HEK293T (cell line): ENCODE measurements around the gene PLAAT3.
"Not testable (repeated sequence)": the region's sequence is repeated elsewhere in the genome, so short reads cannot be mapped to it uniquely, and the experiment has no call there.

Source experiments
- CTCF ChIA-PET: fragments of 350-600 bp; formaldehyde crosslinking; extraction: SDS; loops from one replicate; lab custom pipeline; 2021; ENCODE audit warnings: antibody characterized with exemption, inconsistent platforms; lab: Yijun Ruan, JAX
- POLR2A ChIA-PET: fragments of 350-600 bp; formaldehyde crosslinking; extraction: SDS; loops from one replicate; lab custom pipeline; 2020; ENCODE audit warnings: antibody characterized with exemption, inconsistent platforms; lab: Yijun Ruan, JAX
- DNase-seq: peaks from one replicate; pipeline ENCODE4 v3.0.0; 2012; ENCODE audit warnings: mixed read lengths; ENCODE audit errors: extremely low spot score
- ARNT ChIP-seq: fragments of 450-650 bp; IDR thresholded peaks from 2 replicates; pipeline ENCODE4 v1.6.1; 2017; ENCODE audit warnings: mild to moderate bottlenecking
- BHLHE40 ChIP-seq: fragments of 450-650 bp; IDR thresholded peaks from 2 replicates; pipeline ENCODE4 v1.6.1; 2016; ENCODE audit warnings: mild to moderate bottlenecking, moderate library complexity, borderline replicate concordance
- CTBP1 ChIP-seq: fragments of 450-650 bp; IDR thresholded peaks from 2 replicates; pipeline ENCODE4 v1.6.1; 2016; ENCODE audit warnings: borderline replicate concordance
- ELF4 ChIP-seq: fragments of 450-650 bp; IDR thresholded peaks from 2 replicates; pipeline ENCODE4 v1.6.1; 2017; ENCODE audit warnings: antibody characterized with exemption
- FOXA1 ChIP-seq: fragments of 450-650 bp; IDR thresholded peaks from 2 replicates; pipeline ENCODE4 v1.6.1; 2016; ENCODE audit warnings: mild to moderate bottlenecking
- FOXK2 ChIP-seq: fragments of 450-650 bp; IDR thresholded peaks from 2 replicates; pipeline ENCODE4 v1.6.1; 2016; ENCODE audit warnings: mild to moderate bottlenecking
- FOXM1 ChIP-seq: fragments of 450-650 bp; IDR thresholded peaks from 2 replicates; pipeline ENCODE4 v1.6.1; 2017; ENCODE audit warnings: mild to moderate bottlenecking, borderline replicate concordance
- HDGF ChIP-seq: fragments of 450-650 bp; IDR thresholded peaks from 2 replicates; pipeline ENCODE4 v1.6.1; 2017; ENCODE audit warnings: antibody characterized with exemption, borderline replicate concordance
- L3MBTL2 ChIP-seq: fragments of 450-650 bp; conservative IDR thresholded peaks from 2 replicates; pipeline ENCODE4 v1.6.1; 2016; ENCODE audit warnings: mild to moderate bottlenecking
- LEF1 ChIP-seq: fragments of 450-650 bp; IDR thresholded peaks from 2 replicates; pipeline ENCODE4 v1.6.1; 2017; ENCODE audit warnings: mild to moderate bottlenecking, borderline replicate concordance
- NFRKB ChIP-seq: fragments of 450-650 bp; IDR thresholded peaks from 2 replicates; pipeline ENCODE4 v1.6.1; 2016; ENCODE audit warnings: mild to moderate bottlenecking, moderate library complexity
- PKNOX1 ChIP-seq: fragments of 450-650 bp; IDR thresholded peaks from 2 replicates; pipeline ENCODE4 v1.6.1; 2016
- SP1 ChIP-seq: fragments of 450-650 bp; IDR thresholded peaks from 2 replicates; pipeline ENCODE4 v1.6.1; 2017
- SUZ12 ChIP-seq: fragments of 450-650 bp; IDR thresholded peaks from 2 replicates; pipeline ENCODE4 v1.6.1; 2016; ENCODE audit warnings: mild to moderate bottlenecking
- TARDBP ChIP-seq: fragments of 450-650 bp; IDR thresholded peaks from 2 replicates; pipeline ENCODE4 v1.6.1; 2016
- ZNF384 ChIP-seq: fragments of 450-650 bp; IDR thresholded peaks from 2 replicates; pipeline ENCODE4 v1.6.1; 2016

The PLAAT3 gene

GRCh38 chr11:63639199-63639832, 25.1 kb upstream of the PLAAT3 start:
- TF ChIP-seq ELF4 (no peak), ZNF384 (0 out of 2 replicates have a peak, but pooled peaks have one; percentile 19)
- ChIA-PET CTCF (interaction anchor here (0.7 to 1.3 kb wide), 5 partner anchors 33 to 176 kb away, joined by 3 to 6 read pairs (median 4); no protein-coding TSS in a partner anchor), POLR2A (no interaction called here)
- no peak for DNase-seq

- DNase-seq, POLR2A ChIA-PET: not testable (repeated sequence)
- CTCF ChIA-PET: interaction anchor here (0.6 to 1.3 kb wide), 4 partner anchors 78 to 250 kb away, joined by 3 to 6 read pairs (median 4); no protein-coding TSS in a partner anchor
These were observed 24.2 kb upstream of the PLAAT3 start for GRCh38 chr11:63638436-63638835.

GRCh38 chr11:63635762-63636465, 21.7 kb upstream of the PLAAT3 start:
- DNase-seq: peak; percentile 66
- ChIA-PET POLR2A (no interaction called here), CTCF (interaction anchor here (0.7 to 1.0 kb wide), 5 partner anchors 12 to 156 kb away, joined by 3 to 12 read pairs (median 3); no protein-coding TSS in a partner anchor)
- TF ChIP-seq TARDBP (no peak), PKNOX1 (no peak), SP1 (no peak), FOXK2 (no peak), FOXA1 (no peak), ELF4 (no peak), HDGF (no peak), CTBP1 (no peak), NFRKB (no peak), L3MBTL2 (no peak), BHLHE40 (no peak), ZNF384 (no peak), FOXM1 (no peak)

GRCh38 chr11:63629426-63629825, 15.2 kb upstream of the PLAAT3 start:
- ChIA-PET CTCF (interaction anchor here (0.6 kb wide), 1 partner anchor 11 kb away, joined by 8 read pairs; no protein-coding TSS in a partner anchor), POLR2A (no interaction called here)
- DNase-seq: no peak
- TF ChIP-seq SP1: no peak
- TF ChIP-seq ELF4: no peak
- TF ChIP-seq NFRKB: no peak
- no peak for TF ChIP-seq PKNOX1
- no peak for TF ChIP-seq HDGF
- no peak for TF ChIP-seq ARNT
- no peak for TF ChIP-seq FOXK2
- TF ChIP-seq BHLHE40: no peak
- no peak for TF ChIP-seq CTBP1
- no peak for TF ChIP-seq TARDBP
- TF ChIP-seq SUZ12: no peak
- TF ChIP-seq L3MBTL2: no peak
- no peak for TF ChIP-seq LEF1
- TF ChIP-seq FOXM1: no peak
- TF ChIP-seq FOXA1: no peak
- no peak for TF ChIP-seq ZNF384

GRCh38 chr11:63623513-63624140, 9.4 kb upstream of the PLAAT3 start:
- ChIA-PET CTCF (interaction anchor here (0.6 to 1.0 kb wide), 2 partner anchors 12 to 31 kb away, joined by 3 to 4 read pairs; no protein-coding TSS in a partner anchor), POLR2A (no interaction called here)

More at GRCh38 chr11:63623513-63624140, 9.4 kb upstream of the PLAAT3 start:
- DNase-seq: no peak
- TF ChIP-seq ZNF384: no peak
- TF ChIP-seq BHLHE40: no peak
- TF ChIP-seq FOXA1: no peak
- TF ChIP-seq NFRKB: no peak
- no peak for TF ChIP-seq FOXK2
- TF ChIP-seq SUZ12: no peak
- no peak for TF ChIP-seq PKNOX1
- TF ChIP-seq ELF4: no peak
- no peak for TF ChIP-seq ARNT
- TF ChIP-seq HDGF: no peak
- TF ChIP-seq TARDBP: no peak
- TF ChIP-seq SP1: no peak
